Testis (tissue), 3 donors: ENCODE results near the gene PAQR4. TPM values are rescaled to one million over a fixed set of nuclear protein-coding genes. Genes with fewer than 3 reads are reported as not detected.

Experiments used
- DNase-seq: peaks from one replicate; pipeline ENCODE4 v3.0.0-alpha.2; 2019
- H3K27ac ChIP-seq, 2 donors: fragments of 200-600 bp; sonication (generic); one replicate each; pipeline ENCODE4 v1.5.1; 2019
- H3K27me3 ChIP-seq: fragments of 200-600 bp; sonication (generic); one replicate; pipeline ENCODE4 v1.5.1; 2019
- H3K36me3 ChIP-seq: fragments of 200-600 bp; sonication (generic); one replicate; pipeline ENCODE4 v1.5.1; 2017; ENCODE audit warnings: low read depth; ENCODE audit errors: missing control alignments
- H3K4me1 ChIP-seq: fragments of 200-600 bp; sonication (generic); one replicate; pipeline ENCODE4 v1.5.1; 2019
- H3K4me3 ChIP-seq, 2 donors: fragments of 200-600 bp; sonication (generic); one replicate each; pipeline ENCODE4 v1.5.1; 2017 to 2019
- H3K9me3 ChIP-seq: fragments of 200-600 bp; sonication (generic); one replicate; pipeline ENCODE4 v1.5.1; 2017
- CTCF ChIP-seq, 3 experiments: fragments of 450-650 bp in 2 of 3; fragments of 200-600 bp in 1 of 3; sonication (generic) in 1 of 3; IDR thresholded peaks; one replicate each; pipeline ENCODE4 v1.5.1; 2016 to 2019; ENCODE audit warnings: antibody characterized with exemption in 3 of 3, mild to moderate bottlenecking in 2 of 3, moderate library complexity in 1 of 3
- POLR2A ChIP-seq: fragments of 450-650 bp; IDR thresholded peaks from one replicate; pipeline ENCODE4 v1.6.1; 2017; ENCODE audit warnings: antibody characterized with exemption, mild to moderate bottlenecking, moderate library complexity
- WGBS, 2 donors: methylation state at CpG; one replicate each; pipeline ENCODE4 v1.1.5; 2018; 5-methylcytosine and 5-hydroxymethylcytosine counted together
- intact Hi-C: fragments of 100-400 bp; cut with DNase I; formaldehyde crosslinking; loops from one replicate; pipeline ENCODE4 v1.15.1; 2023; ENCODE audit warnings: low total_unique reads
- polyA plus RNA-seq: library from polyadenylated mRNA; stranded (reverse); fragments of 350-450 nt; fragmentation: Illumina TruSeq; extraction: RNeasy Lipid Tissue Mini Kit (QIAGEN cat#74804); gene quantifications from one replicate; pipeline ENCODE4 v1.2.3, GENCODE V29; 2014; ENCODE audit warnings: low read depth, low replicate concordance; ENCODE audit not compliant: insufficient read depth
- total RNA-seq, 2 donors: library from RNA; depleted of rRNA; stranded (reverse); fragments of >200 nt; gene quantifications; one replicate each; pipeline ENCODE4 v1.2.3, GENCODE V29; 2016

Gene PAQR4
- total and polyA plus RNA-seq, 3 donors from 2014 or later = 6.2 to 7.1 (median 6.4) TPM

- Histone ChIP-seq H3K4me1 (peaks cover 21% of the 10 kb centered on the region), H3K27me3 (no peaks in the 10 kb centered on the region), H3K4me3 (no peak overlapping the region), H3K36me3 (no peaks in the 10 kb centered on the region), H3K9me3 (no peaks in the 10 kb centered on the region), H3K27ac (no peak overlapping the region)
- TF ChIP-seq CTCF (IDR thresholded peaks at IDR 0.05) = no peak
- TF ChIP-seq POLR2A = no peak
- intact Hi-C loops = no loop called here
- DNase-seq = no peak
- WGBS, 2 donors = 20 to 60% methylated on average over 1 to 15 of the region's 15 CpGs
Observed at GRCh38 chr16:2985893-2986355, 16.8 kb downstream of the PAQR4 start.

- no peaks in the 10 kb centered on the region for H3K9me3 ChIP-seq
- no peak for TF ChIP-seq CTCF (IDR thresholded peaks at IDR 0.05)
- TF ChIP-seq POLR2A = no peak
Observed at GRCh38 chr16:2986623-2987188, 17.6 kb downstream of the PAQR4 start.

GRCh38 chr16:2987286-2987685, 18.1 kb downstream of the PAQR4 start:
- no peaks in the 10 kb centered on the region for H3K27me3 ChIP-seq
- DNase-seq = no peak
- H3K9me3 ChIP-seq = no peaks in the 10 kb centered on the region
- H3K4me3 ChIP-seq = no peak overlapping the region
- intact Hi-C loops = no loop called here
- no peak overlapping the region for H3K27ac ChIP-seq
- peaks cover 10% of the 10 kb centered on the region for H3K4me1 ChIP-seq
- WGBS, 2 donors = 97% methylated on average over 9 of the region's 9 CpGs; no CpG with 5 or more reads in 1 of the 2 donors
- H3K36me3 ChIP-seq = no peaks in the 10 kb centered on the region
- TF ChIP-seq POLR2A (no peak), CTCF (IDR thresholded peaks at IDR 0.05) (no peak)

More at GRCh38 chr16:2986623-2987188, 17.6 kb downstream of the PAQR4 start:
- intact Hi-C loops = no loop called here
- H3K4me1 ChIP-seq = peaks cover 13% of the 10 kb centered on the region
- no peak for DNase-seq
- H3K27ac ChIP-seq = no peak overlapping the region
- no peak overlapping the region for H3K4me3 ChIP-seq
- no peaks in the 10 kb centered on the region for H3K27me3 ChIP-seq
- 80 to 89% methylated on average over 8 to 17 of the region's 17 CpGs for WGBS, 2 donors
- no peaks in the 10 kb centered on the region for H3K36me3 ChIP-seq

GRCh38 chr16:2987833-2988232, 18.7 kb downstream of the PAQR4 start:
- Histone ChIP-seq H3K36me3 (no peaks in the 10 kb centered on the region), H3K27me3 (no peaks in the 10 kb centered on the region), H3K4me3 (no peak overlapping the region), H3K9me3 (no peaks in the 10 kb centered on the region), H3K27ac (no peak overlapping the region), H3K4me1 (peaks cover 10% of the 10 kb centered on the region)
- TF ChIP-seq POLR2A = no peak
- no peak for TF ChIP-seq CTCF (IDR thresholded peaks at IDR 0.05)
- 78 to 90% methylated on average over 2 to 5 of the region's 8 CpGs for WGBS, 2 donors
- no peak for DNase-seq
- intact Hi-C loops = no loop called here

GRCh38 chr16:2988590-2989099, 19.5 kb downstream of the PAQR4 start:
- no peak overlapping the region for H3K4me3 ChIP-seq
- no peaks in the 10 kb centered on the region for H3K27me3 ChIP-seq
- H3K27ac ChIP-seq = no peak overlapping the region
- WGBS, 2 donors = 67 to 71% methylated on average over 3 to 8 of the region's 8 CpGs
- intact Hi-C loops = no loop called here
- H3K9me3 ChIP-seq = no peaks in the 10 kb centered on the region
- no peak for DNase-seq
- H3K36me3 ChIP-seq = no peaks in the 10 kb centered on the region
- H3K4me1 ChIP-seq = peaks cover 10% of the 10 kb centered on the region
- TF ChIP-seq POLR2A = no peak
- no peak for TF ChIP-seq CTCF (IDR thresholded peaks at IDR 0.05)
